Fibroblast of skin of left biceps (primary cell): Measurements from ENCODE around the gene KLHDC3.
"Not testable (repeated sequence)": the region's sequence is repeated elsewhere in the genome, so short reads cannot be mapped to it uniquely, and the experiment has no call there.

Source experiments
- DNase-seq, 2 experiments: peaks; one replicate each; pipeline ENCODE4 v3.0.0-alpha.2; 2013; ENCODE audit warnings: low read depth in 2 of 2

Gene KLHDC3

GRCh38 chr6:42988486-42989020 is 25.5 kb upstream of the KLHDC3 start:
- DNase-seq: no peak

GRCh38 chr6:42989923-42990322 is 24.1 kb upstream of the KLHDC3 start:
- no peak for DNase-seq

- no peak for DNase-seq
Observed at GRCh38 chr6:42993445-42993844, 20.6 kb upstream of the KLHDC3 start.

- no peak for DNase-seq
Observed at GRCh38 chr6:42996513-42996912, 17.5 kb upstream of the KLHDC3 start.

- DNase-seq: not testable (repeated sequence)
Observed at GRCh38 chr6:42998205-42998604, 15.8 kb upstream of the KLHDC3 start.

GRCh38 chr6:43001843-43002242 is 12.2 kb upstream of the KLHDC3 start:
- no peak for DNase-seq

- no peak for DNase-seq
Observed at GRCh38 chr6:43005844-43006243, 8.2 kb upstream of the KLHDC3 start.

GRCh38 chr6:43006251-43006650 is 7.8 kb upstream of the KLHDC3 start:
- no peak for DNase-seq

GRCh38 chr6:43007126-43007525 is 6.9 kb upstream of the KLHDC3 start:
- no peak for DNase-seq

GRCh38 chr6:43009124-43009523 is 4.9 kb upstream of the KLHDC3 start:
- no peak for DNase-seq

- no peak for DNase-seq
Observed at GRCh38 chr6:43011207-43011606, 2.8 kb upstream of the KLHDC3 start.

- no peak for DNase-seq
Observed at GRCh38 chr6:43012364-43012763, 1.7 kb upstream of the KLHDC3 start.

- DNase-seq: no peak
Observed at GRCh38 chr6:43013097-43013842, 779 bp upstream of the KLHDC3 start.

GRCh38 chr6:43014434-43014909 is 423 bp downstream of the KLHDC3 start:
- no peak for DNase-seq

- no peak for DNase-seq
Observed at GRCh38 chr6:43016176-43016942, 2.3 kb downstream of the KLHDC3 start.

- no peak for DNase-seq
Observed at GRCh38 chr6:43016943-43017334, 2.9 kb downstream of the KLHDC3 start.

GRCh38 chr6:43019152-43019551 is 5.1 kb downstream of the KLHDC3 start:
- DNase-seq: no peak

GRCh38 chr6:43020052-43020705 is 6.1 kb downstream of the KLHDC3 start:
- DNase-seq: no peak

GRCh38 chr6:43020847-43021246 is 6.8 kb downstream of the KLHDC3 start:
- no peak for DNase-seq

- DNase-seq: peak in 1 of 2 experiments; percentile 20
Observed at GRCh38 chr6:43021270-43022047, 7.4 kb downstream of the KLHDC3 start, which contains the start of gene RRP36. RRP36 (plus strand) TSS chr6:43021623; CDS start chr6:43021655, 32 bp downstream.

- no peak for DNase-seq
Observed at GRCh38 chr6:43024436-43024835, 10.4 kb downstream of the KLHDC3 start.
